HCT116 (cell line): ENCODE data around the gene LYPD6.

Source experiments
- EGR1 ChIP-seq: IDR thresholded peaks from 2 replicates; pipeline ENCODE4 v1.6.1; 2012; ENCODE audit warnings: low read depth
- POLR2AphosphoS5 ChIP-seq: IDR thresholded peaks from 2 replicates; pipeline ENCODE4 v1.6.1; 2011; ENCODE audit warnings: mild to moderate bottlenecking, low read depth, low read length, moderate library complexity

- no peak for TF ChIP-seq POLR2AphosphoS5
- TF ChIP-seq EGR1 = no peak
These were observed 116.4 kb downstream of the LYPD6 start for GRCh38 chr2:149446748-149447147.
